Chondrocyte (in vitro differentiated cells): Measurements from ENCODE around the gene DSCAML1. TPM values are rescaled to one million over a fixed set of nuclear protein-coding genes. Genes with fewer than 3 reads are reported as not detected.

ENCODE experiments used
- DNase-seq: peaks from one replicate; pipeline ENCODE4 v3.0.0; 2021; ENCODE audit warnings: mixed read lengths, low spot score
- H3K27ac Mint-ChIP-seq: one replicate; pipeline ENCODE4 v1.8.0; 2021; ENCODE audit warnings: mild to moderate bottlenecking, moderate library complexity, mixed read lengths; ENCODE audit not compliant: unreplicated experiment
- H3K27me3 Mint-ChIP-seq: 2 replicates; pipeline ENCODE4 v1.8.0; 2021; ENCODE audit warnings: low read depth, mixed read lengths
- H3K36me3 Mint-ChIP-seq: 2 replicates; pipeline ENCODE4 v1.8.0; 2021; ENCODE audit warnings: low read depth, mixed read lengths
- H3K4me1 Mint-ChIP-seq: 2 replicates; pipeline ENCODE4 v1.8.0; 2021; ENCODE audit warnings: low read depth, mild to moderate bottlenecking, mixed read lengths
- H3K4me3 Mint-ChIP-seq: one replicate; pipeline ENCODE4 v1.8.0; 2021; ENCODE audit warnings: mild to moderate bottlenecking, moderate library complexity, mixed read lengths; ENCODE audit not compliant: unreplicated experiment
- H3K9me3 Mint-ChIP-seq: 2 replicates; pipeline ENCODE4 v1.8.0; 2021; ENCODE audit warnings: low read depth, mixed read lengths
- total RNA-seq: library from RNA; stranded (reverse); gene quantifications from 3 replicates; pipeline ENCODE4 v1.2.1, GENCODE V29; 2021
- TF ChIP-seq, protein P1 (sequence below): fragments of 200-600 bp; sonication (generic); IDR thresholded peaks from 2 replicates; pipeline ENCODE4 v1.5.0; 2021; ENCODE audit warnings: antibody characterized with exemption, mild to moderate bottlenecking, moderate library complexity

DSCAML1 gene
- total RNA-seq, 1 donor from 2014 or later: not detected

DNA sequence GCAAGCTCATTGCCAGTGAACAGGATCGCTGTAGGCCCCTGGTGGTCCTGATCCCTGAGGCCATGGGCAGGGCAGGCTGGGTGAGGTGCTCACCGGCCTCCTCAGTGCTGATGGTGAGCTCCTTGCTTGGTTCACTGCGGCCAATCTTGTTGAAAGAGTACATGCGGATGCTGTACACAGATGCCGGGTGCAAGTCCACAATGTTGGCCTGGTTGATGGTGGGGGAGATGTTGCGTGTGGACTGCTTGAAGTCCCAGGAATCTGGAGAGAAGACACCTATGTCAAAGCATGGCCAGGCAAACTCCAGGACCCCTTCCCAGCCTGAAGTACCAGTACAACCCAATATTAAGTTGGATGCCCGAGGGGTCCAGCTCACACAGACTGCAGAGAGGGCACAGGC, 325.2 kb downstream of the DSCAML1 start:
- Mint-ChIP-seq H3K9me3 (no peaks in the 10 kb centered on the region), H3K27me3 (peaks cover 45% of the 10 kb centered on the region), H3K4me3 (no peak overlapping the region), H3K36me3 (no peaks in the 10 kb centered on the region), H3K27ac (no peak overlapping the region), H3K4me1 (no peaks in the 10 kb centered on the region)
- TF ChIP-seq, protein P1, sequence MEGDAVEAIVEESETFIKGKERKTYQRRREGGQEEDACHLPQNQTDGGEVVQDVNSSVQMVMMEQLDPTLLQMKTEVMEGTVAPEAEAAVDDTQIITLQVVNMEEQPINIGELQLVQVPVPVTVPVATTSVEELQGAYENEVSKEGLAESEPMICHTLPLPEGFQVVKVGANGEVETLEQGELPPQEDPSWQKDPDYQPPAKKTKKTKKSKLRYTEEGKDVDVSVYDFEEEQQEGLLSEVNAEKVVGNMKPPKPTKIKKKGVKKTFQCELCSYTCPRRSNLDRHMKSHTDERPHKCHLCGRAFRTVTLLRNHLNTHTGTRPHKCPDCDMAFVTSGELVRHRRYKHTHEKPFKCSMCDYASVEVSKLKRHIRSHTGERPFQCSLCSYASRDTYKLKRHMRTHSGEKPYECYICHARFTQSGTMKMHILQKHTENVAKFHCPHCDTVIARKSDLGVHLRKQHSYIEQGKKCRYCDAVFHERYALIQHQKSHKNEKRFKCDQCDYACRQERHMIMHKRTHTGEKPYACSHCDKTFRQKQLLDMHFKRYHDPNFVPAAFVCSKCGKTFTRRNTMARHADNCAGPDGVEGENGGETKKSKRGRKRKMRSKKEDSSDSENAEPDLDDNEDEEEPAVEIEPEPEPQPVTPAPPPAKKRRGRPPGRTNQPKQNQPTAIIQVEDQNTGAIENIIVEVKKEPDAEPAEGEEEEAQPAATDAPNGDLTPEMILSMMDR: no peak
- no peak for DNase-seq

DNA sequence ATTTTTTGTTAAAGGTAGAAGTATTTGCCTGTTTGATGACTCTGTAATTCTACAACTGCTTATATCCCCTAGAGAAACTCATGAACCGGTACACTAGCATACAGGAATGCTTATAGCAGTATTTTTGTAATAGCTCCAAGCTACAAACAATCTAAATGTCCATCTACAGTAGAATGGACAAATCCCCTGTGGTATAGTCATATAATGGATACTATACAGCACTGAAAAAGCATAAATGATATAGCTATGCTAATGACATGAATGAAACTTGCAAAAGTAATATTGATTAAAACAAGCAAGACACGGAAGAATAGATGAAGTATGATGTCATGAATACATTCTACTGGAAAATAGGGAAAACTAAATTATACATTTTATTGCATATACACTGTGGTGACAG, 326.4 kb downstream of the DSCAML1 start:
- Mint-ChIP-seq H3K36me3 (no peaks in the 10 kb centered on the region), H3K9me3 (no peaks in the 10 kb centered on the region), H3K4me1 (no peaks in the 10 kb centered on the region), H3K4me3 (no peak overlapping the region), H3K27ac (no peak overlapping the region), H3K27me3 (peaks cover 38% of the 10 kb centered on the region)
- TF ChIP-seq, protein P1: no peak
- DNase-seq: no peak

DNA sequence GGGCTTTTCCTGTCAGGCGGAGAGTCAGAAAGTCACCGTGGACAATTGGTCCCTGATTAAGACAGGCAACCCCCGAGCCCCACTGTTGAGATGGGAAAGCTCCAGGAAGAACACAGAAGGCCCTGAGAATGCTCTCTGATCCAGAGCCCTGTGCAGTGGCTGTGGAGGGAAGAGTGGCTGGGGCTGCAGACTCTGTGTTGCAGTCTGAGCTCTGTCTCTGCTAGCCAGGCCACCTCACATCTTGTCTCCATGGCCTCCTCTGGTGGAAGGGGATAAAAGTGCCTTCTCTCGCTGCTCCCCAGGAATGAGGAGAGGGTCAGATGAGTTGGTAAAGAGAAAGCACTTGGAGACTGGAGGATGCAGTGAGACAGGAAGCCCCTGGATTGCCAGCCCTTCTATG, 328.1 kb downstream of the DSCAML1 start:
- Mint-ChIP-seq H3K27me3 (peaks cover 36% of the 10 kb centered on the region), H3K9me3 (no peaks in the 10 kb centered on the region), H3K27ac (no peak overlapping the region), H3K4me3 (no peak overlapping the region), H3K36me3 (no peaks in the 10 kb centered on the region), H3K4me1 (no peaks in the 10 kb centered on the region)
- DNase-seq: no peak
- TF ChIP-seq, protein P1: no peak

DNA sequence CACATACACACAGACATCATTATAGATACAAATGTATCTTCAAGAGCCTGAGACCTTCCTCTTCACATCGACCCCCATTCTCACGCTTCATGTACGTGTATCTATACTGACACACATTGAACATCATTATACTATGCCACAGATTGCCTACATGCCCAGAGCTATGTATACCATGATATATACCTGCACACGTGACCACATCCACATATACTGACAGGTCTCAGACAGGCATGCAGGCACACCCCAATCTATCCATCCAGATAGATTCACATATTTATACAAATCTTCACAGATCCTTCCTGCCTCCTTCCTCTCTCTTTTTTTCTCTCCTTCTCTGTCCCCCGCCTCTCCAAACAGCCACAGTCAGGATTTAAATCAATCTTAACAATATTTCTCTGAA, 329.2 kb downstream of the DSCAML1 start:
- no peak overlapping the region for H3K4me3 Mint-ChIP-seq
- DNase-seq: no peak
- TF ChIP-seq, protein P1: no peak
- no peaks in the 10 kb centered on the region for H3K9me3 Mint-ChIP-seq
- H3K36me3 Mint-ChIP-seq: no peaks in the 10 kb centered on the region
- H3K4me1 Mint-ChIP-seq: no peaks in the 10 kb centered on the region
- H3K27ac Mint-ChIP-seq: no peak overlapping the region
- H3K27me3 Mint-ChIP-seq: peaks cover 41% of the 10 kb centered on the region

DNA sequence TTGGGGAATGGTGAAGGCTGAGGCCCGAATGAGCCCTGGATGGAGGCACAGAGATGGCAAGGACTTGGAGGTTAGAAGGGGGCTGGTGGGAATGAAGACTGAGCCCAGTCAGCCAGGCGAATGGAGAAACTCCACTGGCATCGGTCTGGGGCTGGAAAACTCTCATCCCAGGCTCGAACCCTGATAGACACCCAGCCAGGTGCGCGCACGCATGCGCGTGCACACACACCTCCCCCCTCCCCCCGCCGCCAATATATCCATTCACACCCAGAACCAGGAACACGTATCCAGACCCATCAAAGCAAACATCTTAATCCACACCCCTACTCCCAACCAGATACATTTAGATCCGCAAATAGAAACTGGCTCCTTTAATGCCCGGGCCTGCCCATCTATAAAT, 330.1 kb downstream of the DSCAML1 start:
- DNase-seq: no peak
- H3K27me3 Mint-ChIP-seq: peaks cover 40% of the 10 kb centered on the region
- H3K27ac Mint-ChIP-seq: no peak overlapping the region
- TF ChIP-seq, protein P1: no peak
- H3K9me3 Mint-ChIP-seq: no peaks in the 10 kb centered on the region
- H3K36me3 Mint-ChIP-seq: no peaks in the 10 kb centered on the region
- no peak overlapping the region for H3K4me3 Mint-ChIP-seq
- no peaks in the 10 kb centered on the region for H3K4me1 Mint-ChIP-seq
